Occipital lobe (tissue), 3 donors: ENCODE measurements around the gene BORA. TPM values are rescaled to one million over a fixed set of nuclear protein-coding genes. Genes with fewer than 3 reads are reported as not detected.
A peak's percentile ranks its signal among the peaks of the same experiment; 100 is the strongest.
"Not testable (repeated sequence)": the region's sequence is repeated elsewhere in the genome, so short reads cannot be mapped to it uniquely, and the experiment has no call there.

Experiments
- DNase-seq: peaks from one replicate; lab custom pipeline; 2025; lab: John Stamatoyannopoulos, UW
- small RNA-seq: library from RNA; depleted of rRNA; stranded (forward); fragments of <200 nt; gene quantifications from one replicate; pipeline ENCODE3, GENCODE V24; 2014
- total RNA-seq: library from RNA; depleted of rRNA; stranded (reverse); fragments of >200 nt; gene quantifications from one replicate; pipeline ENCODE4 v1.2.3, GENCODE V29; 2014

BORA gene
- total RNA-seq, 1 donor from 2014 or later = 1.6 TPM

- DNase-seq = no peak
These were observed 35.7 kb downstream of the BORA start for GRCh38 chr13:72763411-72763810.

DNA sequence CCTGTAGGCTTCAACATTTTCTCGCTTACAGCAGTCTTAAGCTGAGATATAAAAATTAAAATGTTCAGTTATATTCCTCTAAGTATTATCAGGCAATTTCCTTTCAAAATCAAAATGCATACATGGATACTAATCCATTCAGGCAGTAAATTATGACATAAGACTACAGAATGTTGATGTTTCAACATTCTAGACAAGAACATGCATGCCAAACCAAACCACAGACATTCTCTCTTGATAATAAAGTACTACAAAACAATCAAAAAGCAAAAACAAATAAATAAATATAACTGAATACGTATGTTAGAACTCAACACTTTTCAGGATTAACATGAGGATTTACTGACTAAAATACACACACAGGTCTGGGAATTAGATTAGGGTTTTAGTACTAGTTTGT is 46.3 kb downstream of the BORA start:
- DNase-seq = no peak

DNA sequence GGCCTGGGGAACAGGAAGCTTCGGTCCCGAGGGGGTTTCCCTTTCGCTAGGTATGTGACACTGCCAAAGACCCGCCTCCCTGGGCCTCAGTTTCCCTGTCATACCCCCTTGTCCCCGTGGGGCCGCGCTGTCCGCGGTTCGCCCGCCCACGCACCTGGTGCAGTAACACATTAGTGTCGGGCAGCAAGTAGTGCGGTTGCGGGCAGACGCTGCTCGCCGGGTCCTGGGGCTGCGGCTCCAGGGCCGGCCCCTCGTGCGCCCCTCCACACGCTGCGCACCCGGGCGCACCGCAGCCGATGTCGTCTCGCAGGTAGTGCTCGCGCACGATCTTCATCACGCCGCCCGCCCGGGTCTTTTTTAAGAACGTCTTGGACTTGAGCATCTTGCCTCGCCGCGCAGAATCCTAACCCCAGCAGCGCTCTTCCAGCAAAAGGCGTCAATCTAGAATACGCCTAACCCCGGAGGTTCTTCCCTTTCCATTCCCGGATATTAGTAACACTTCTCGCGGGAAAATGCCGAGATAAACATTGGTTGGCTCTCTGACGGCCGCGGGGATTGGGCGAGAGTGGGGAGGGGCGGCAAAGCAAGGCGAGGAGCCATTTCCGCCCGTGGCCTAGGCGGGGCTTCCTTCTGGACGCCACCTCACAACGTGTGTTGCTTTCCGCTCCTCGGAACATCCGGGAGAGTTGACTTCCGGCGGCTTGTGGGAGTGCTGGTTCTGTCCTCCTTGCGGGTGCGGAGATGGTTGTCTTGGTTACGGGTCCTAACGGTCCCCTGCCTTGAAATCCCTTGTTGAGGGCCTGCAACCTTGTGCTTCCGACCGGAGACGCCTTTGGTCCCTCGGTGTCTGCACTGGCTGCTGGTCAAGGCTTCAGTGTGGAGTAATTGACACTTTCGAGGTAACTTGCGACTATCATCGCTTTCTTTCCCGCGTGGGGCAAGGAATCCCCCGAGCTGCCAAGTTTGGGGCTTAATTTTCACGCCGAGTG is 54.0 kb downstream of the BORA start, which contains the start of the genes DIS3 and PIBF1:
Gene DIS3 (minus strand): TSS at position 450 of the 989 bp plus-strand sequence. CDS start 68 bp downstream, at position 382.
Gene PIBF1 (plus strand): TSS at position 683 of the 989 bp plus-strand sequence. CDS start 1,337 bp downstream, outside the sequence.
- DNase-seq = peak; percentile 98

- no peak for DNase-seq
These were observed 55.0 kb downstream of the BORA start for GRCh38 chr13:72782717-72783116.

- DNase-seq = not testable (repeated sequence)
These were observed 57.0 kb downstream of the BORA start for GRCh38 chr13:72784679-72785078.

GRCh38 chr13:72788831-72789230 is 61.1 kb downstream of the BORA start:
- DNase-seq = no peak

- DNase-seq = no peak
These were observed 64.9 kb downstream of the BORA start for GRCh38 chr13:72792640-72793039.

DNA sequence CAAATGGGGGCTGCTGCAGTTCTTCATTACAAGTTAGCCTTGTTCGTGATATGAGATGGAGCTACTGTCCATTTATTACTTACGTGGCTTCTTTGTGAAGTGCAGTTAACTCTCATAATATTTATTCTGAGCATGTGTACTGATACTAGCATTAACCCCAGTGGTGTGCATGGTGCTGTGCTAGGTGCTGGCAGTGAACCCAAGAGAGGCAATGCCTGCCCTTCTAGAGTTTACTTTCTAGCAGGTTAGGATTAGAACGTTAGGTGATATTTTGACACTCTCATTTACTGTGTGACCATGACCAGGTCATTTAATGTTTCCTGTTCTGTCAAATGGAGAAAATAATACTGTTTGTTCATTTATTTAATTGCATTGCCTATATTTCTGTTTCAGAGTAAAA is 71.1 kb downstream of the BORA start:
- DNase-seq = no peak

- no peak for DNase-seq
These were observed 76.6 kb downstream of the BORA start for GRCh38 chr13:72804301-72804700.

Small RNAs within 50 kb of the gene (small RNA-seq; reads per million reads assigned to genes)
- gene RNU6-80P = not detected

Other genes starting within 250 kb of the BORA start
- 41.8 TPM for gene MZT1, start 294 bp upstream of the BORA start, total RNA-seq
- gene DIS3, start 54.0 kb downstream of the BORA start, total RNA-seq = 45.1 TPM
- gene PIBF1, start 54.2 kb downstream of the BORA start, total RNA-seq = 31.5 TPM